Skeletal muscle tissue (tissue), 4 donors: Measurements from ENCODE around the gene MGAT4A. TPM values are rescaled to one million over a fixed set of nuclear protein-coding genes. Genes with fewer than 3 reads are reported as not detected.

Source experiments
- H3K27ac ChIP-seq: one replicate; pipeline ENCODE4 v1.7.0; 2013; ENCODE audit warnings: mild to moderate bottlenecking, low read depth, low read length, inconsistent platforms
- H3K27me3 ChIP-seq, 3 donors: one replicate each; pipeline ENCODE4 v1.7.0; 2013; ENCODE audit warnings: low read length in 3 of 3; ENCODE audit not compliant: control insufficient read depth in 3 of 3, insufficient read depth in 3 of 3
- H3K36me3 ChIP-seq, 3 donors: one replicate each; pipeline ENCODE4 v1.7.0; 2013; ENCODE audit warnings: low read length in 3 of 3; ENCODE audit not compliant: control insufficient read depth in 3 of 3, insufficient read depth in 3 of 3
- H3K4me1 ChIP-seq, 3 donors: one replicate each; pipeline ENCODE4 v1.7.0; 2013; ENCODE audit warnings: low read length in 3 of 3, mild to moderate bottlenecking in 3 of 3; ENCODE audit not compliant: control insufficient read depth in 3 of 3, insufficient read depth in 3 of 3
- H3K4me3 ChIP-seq, 3 donors: one replicate each; pipeline ENCODE4 v1.7.0; 2013; ENCODE audit warnings: low read length in 3 of 3
- H3K9ac ChIP-seq, 3 donors: one replicate each; pipeline ENCODE4 v1.7.0; 2013; ENCODE audit warnings: low read length in 3 of 3, mild to moderate bottlenecking in 3 of 3, moderate library complexity in 2 of 3, low read depth in 1 of 3
- H3K9me3 ChIP-seq, 3 donors: one replicate each; pipeline ENCODE4 v1.7.0; 2013; ENCODE audit warnings: low read length in 3 of 3; ENCODE audit not compliant: control insufficient read depth in 3 of 3
- total RNA-seq: library from RNA; depleted of rRNA; stranded (reverse); fragments of >200 nt; gene quantifications from one replicate; pipeline ENCODE4 v1.2.3, GENCODE V29; 2014
- donor health status: Osteomylitis.

The MGAT4A gene
- total RNA-seq, 1 donor from 2014 or later: 6.3 TPM

GRCh38 chr2:98772536-98772935 is 41.6 kb upstream of the MGAT4A start:
- no peaks in the 10 kb centered on the region for H3K36me3 ChIP-seq
- H3K9me3 ChIP-seq: no peaks in the 10 kb centered on the region
- peak overlapping the region in 1 of 3 donors; percentile 20 for H3K4me3 ChIP-seq
- H3K27me3 ChIP-seq: peaks cover 3 to 10% (median 7%) of the 10 kb centered on the region in 3 donors
- no peak overlapping the region for H3K27ac ChIP-seq
- H3K9ac ChIP-seq: peak overlapping the region in 1 of 3 donors; percentile 10
- H3K4me1 ChIP-seq: peaks cover 0 to 3% (median 2%) of the 10 kb centered on the region in 3 donors

GRCh38 chr2:98771721-98772524 is 41.0 kb upstream of the MGAT4A start:
- peak overlapping the region; percentile 44 for H3K27ac ChIP-seq
- H3K36me3 ChIP-seq: no peaks in the 10 kb centered on the region
- H3K9ac ChIP-seq: peak overlapping the region in 1 of 3 donors; percentile 8
- H3K4me3 ChIP-seq: peak overlapping the region in 2 of 3 donors; percentile 5 to 29
- peaks cover 0 to 3% (median 2%) of the 10 kb centered on the region in 3 donors for H3K4me1 ChIP-seq
- peaks cover 3 to 10% (median 7%) of the 10 kb centered on the region in 3 donors for H3K27me3 ChIP-seq
- H3K9me3 ChIP-seq: no peaks in the 10 kb centered on the region

GRCh38 chr2:98771264-98771663 is 40.3 kb upstream of the MGAT4A start:
- H3K4me3 ChIP-seq: no peak overlapping the region
- H3K4me1 ChIP-seq: peaks cover 0 to 3% (median 2%) of the 10 kb centered on the region in 3 donors
- H3K27ac ChIP-seq: no peak overlapping the region
- H3K9me3 ChIP-seq: no peaks in the 10 kb centered on the region
- H3K9ac ChIP-seq: no peak overlapping the region
- no peaks in the 10 kb centered on the region for H3K36me3 ChIP-seq
- peaks cover 3 to 10% (median 7%) of the 10 kb centered on the region in 3 donors for H3K27me3 ChIP-seq

GRCh38 chr2:98769784-98770183 is 38.9 kb upstream of the MGAT4A start:
- Histone ChIP-seq H3K4me3 (no peak overlapping the region), H3K9me3 (no peaks in the 10 kb centered on the region), H3K27ac (no peak overlapping the region), H3K27me3 (peaks cover 3 to 10% (median 4%) of the 10 kb centered on the region in 3 donors), H3K36me3 (no peaks in the 10 kb centered on the region), H3K9ac (no peak overlapping the region), H3K4me1 (peaks cover 0 to 3% (median 2%) of the 10 kb centered on the region in 3 donors)

- Histone ChIP-seq H3K27ac (no peak overlapping the region), H3K4me1 (peaks cover 0 to 3% (median 2%) of the 10 kb centered on the region in 3 donors), H3K36me3 (no peaks in the 10 kb centered on the region), H3K9me3 (no peaks in the 10 kb centered on the region), H3K27me3 (peaks cover 3 to 10% (median 4%) of the 10 kb centered on the region in 3 donors), H3K9ac (no peak overlapping the region), H3K4me3 (no peak overlapping the region)
These were observed 38.2 kb upstream of the MGAT4A start for GRCh38 chr2:98769114-98769476.

- Histone ChIP-seq H3K27me3 (peaks cover 0 to 6% (median 4%) of the 10 kb centered on the region in 3 donors), H3K4me1 (peaks cover 0 to 3% (median 2%) of the 10 kb centered on the region in 3 donors), H3K36me3 (no peaks in the 10 kb centered on the region), H3K4me3 (no peak overlapping the region), H3K9me3 (no peaks in the 10 kb centered on the region), H3K9ac (no peak overlapping the region), H3K27ac (no peak overlapping the region)
These were observed 37.6 kb upstream of the MGAT4A start for GRCh38 chr2:98768384-98769113.

- Histone ChIP-seq H3K27me3 (peaks cover 0 to 4% (median 0%) of the 10 kb centered on the region in 3 donors), H3K9me3 (no peaks in the 10 kb centered on the region), H3K9ac (no peak overlapping the region), H3K4me1 (peaks cover 0 to 3% (median 0%) of the 10 kb centered on the region in 3 donors), H3K4me3 (no peak overlapping the region), H3K27ac (peak overlapping the region; percentile 62), H3K36me3 (no peaks in the 10 kb centered on the region)
These were observed 33.6 kb upstream of the MGAT4A start for GRCh38 chr2:98764499-98764898.

- Histone ChIP-seq H3K27me3 (peaks cover 0 to 4% (median 0%) of the 10 kb centered on the region in 3 donors), H3K4me3 (no peak overlapping the region), H3K9ac (no peak overlapping the region), H3K4me1 (peaks cover 0 to 3% (median 0%) of the 10 kb centered on the region in 3 donors), H3K36me3 (no peaks in the 10 kb centered on the region), H3K27ac (peak overlapping the region; percentile 62), H3K9me3 (no peaks in the 10 kb centered on the region)
These were observed 32.4 kb upstream of the MGAT4A start for GRCh38 chr2:98763209-98763951.

- H3K9me3 ChIP-seq: no peaks in the 10 kb centered on the region
- H3K4me1 ChIP-seq: peaks cover 3 to 13% (median 7%) of the 10 kb centered on the region in 3 donors
- H3K9ac ChIP-seq: no peak overlapping the region
- H3K4me3 ChIP-seq: no peak overlapping the region
- H3K27ac ChIP-seq: peak overlapping the region; percentile 64
- peaks cover 0 to 4% (median 0%) of the 10 kb centered on the region in 3 donors for H3K27me3 ChIP-seq
- no peaks in the 10 kb centered on the region for H3K36me3 ChIP-seq
These were observed 31.0 kb upstream of the MGAT4A start for GRCh38 chr2:98761909-98762308.
